Hindlimb muscle (tissue), 1 donor: ENCODE measurements around the gene BRIX1. TPM values are rescaled to one million over a fixed set of nuclear protein-coding genes. Genes with fewer than 3 reads are reported as not detected.
"Not testable (repeated sequence)": the region's sequence is repeated elsewhere in the genome, so short reads cannot be mapped to it uniquely, and the experiment has no call there.

Source experiments
- DNase-seq: peaks from one replicate; pipeline ENCODE4 v3.0.0-alpha.2; 2013
- polyA plus RNA-seq: library from polyadenylated mRNA; unstranded; fragments of 120-200 nt; gene quantifications from one replicate; pipeline ENCODE4 v1.2.1, GENCODE V29; 2013; ENCODE audit not compliant: insufficient read length

BRIX1 gene
- polyA plus RNA-seq, 1 donor = 24.8 TPM

DNA sequence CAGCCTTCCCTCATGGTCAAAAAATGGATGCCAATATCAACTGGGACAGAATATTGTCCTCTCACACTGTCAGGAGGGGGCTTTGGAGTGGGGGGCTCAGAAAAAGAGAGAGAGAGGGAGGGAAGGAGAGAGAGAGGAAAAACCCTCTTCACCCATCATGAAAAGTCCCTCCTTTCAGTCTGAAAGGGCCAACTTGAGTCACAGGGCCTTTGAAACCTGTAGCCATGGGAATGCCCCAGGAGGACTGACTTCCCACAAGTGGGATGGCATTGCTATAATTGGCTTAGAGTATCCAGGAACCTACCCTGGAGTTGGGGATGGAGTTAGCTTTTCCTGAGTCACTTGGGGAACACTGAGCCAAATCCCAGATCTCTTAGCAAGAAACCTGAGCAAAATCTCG, 55.0 kb downstream of the BRIX1 start:
- no peak for DNase-seq

DNA sequence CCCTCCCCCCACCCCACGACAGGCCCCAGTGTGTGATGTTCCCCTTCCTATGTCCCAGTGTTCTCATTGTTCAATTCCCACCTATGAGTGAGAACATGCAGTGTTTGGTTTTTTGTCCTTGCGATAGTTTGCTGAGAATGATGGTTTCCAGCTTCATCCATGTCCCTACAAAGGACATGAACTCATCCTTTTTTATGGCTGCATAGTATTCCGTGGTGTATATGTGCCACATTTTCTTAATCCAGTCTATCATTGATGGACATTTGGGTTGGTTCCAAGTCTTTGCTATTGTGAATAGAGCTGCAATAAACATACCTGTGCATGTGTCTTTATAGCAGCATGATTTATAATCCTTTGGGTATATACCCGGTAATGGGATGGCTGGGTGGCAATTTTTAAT, 56.1 kb downstream of the BRIX1 start:
- not testable (repeated sequence) for DNase-seq

Other genes starting within 250 kb of the BRIX1 start
- 0.15 TPM for gene TTC23L, start 76.5 kb upstream of the BRIX1 start, polyA plus RNA-seq
- 21.3 TPM for gene RAD1, start 207 bp upstream of the BRIX1 start, polyA plus RNA-seq
- 41.0 TPM for gene DNAJC21, start 13.8 kb downstream of the BRIX1 start, polyA plus RNA-seq
- not detected for gene AGXT2, start 132.2 kb downstream of the BRIX1 start, polyA plus RNA-seq